MM.1S (cell line): ENCODE measurements around the gene SCUBE1.

Experiments used
- CTCF ChIP-seq: fragments of 300-600 bp; sonication (generic); IDR thresholded peaks from 2 replicates; pipeline ENCODE4 v1.5.1; 2016; ENCODE audit warnings: antibody characterized with exemption, low read length, mixed read lengths
- EZH2 ChIP-seq: fragments of 300-600 bp; sonication (generic); optimal IDR thresholded peaks from 2 replicates; pipeline ENCODE3; 2017; ENCODE audit warnings: low read depth, mild to moderate bottlenecking, antibody characterized with exemption, low read length, mixed read lengths

DNA sequence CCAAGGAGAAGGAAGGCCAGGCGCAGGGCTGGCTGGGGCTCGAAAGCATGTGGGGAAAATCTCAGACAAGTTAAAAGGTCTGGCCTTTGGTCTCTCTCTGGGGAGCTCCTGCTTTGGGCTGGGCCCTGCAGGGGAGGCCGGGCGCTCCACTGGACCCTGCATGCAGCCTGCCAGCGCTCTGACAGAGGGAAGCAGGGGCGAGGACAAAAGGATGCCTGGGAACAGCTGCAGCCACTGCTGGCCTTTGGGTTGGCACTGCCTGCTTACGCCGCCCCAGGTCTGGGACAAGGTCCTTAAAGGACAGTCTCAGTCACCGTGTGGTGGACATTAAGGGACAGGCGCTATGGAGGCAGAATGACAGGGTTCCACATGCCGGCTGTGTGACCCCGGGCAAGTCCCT lies 99.8 kb downstream of the SCUBE1 start:
- TF ChIP-seq CTCF (no peak), EZH2 (no peak)
